ENCODE data around the gene PPP1R13L.

The PPP1R13L gene

DNA sequence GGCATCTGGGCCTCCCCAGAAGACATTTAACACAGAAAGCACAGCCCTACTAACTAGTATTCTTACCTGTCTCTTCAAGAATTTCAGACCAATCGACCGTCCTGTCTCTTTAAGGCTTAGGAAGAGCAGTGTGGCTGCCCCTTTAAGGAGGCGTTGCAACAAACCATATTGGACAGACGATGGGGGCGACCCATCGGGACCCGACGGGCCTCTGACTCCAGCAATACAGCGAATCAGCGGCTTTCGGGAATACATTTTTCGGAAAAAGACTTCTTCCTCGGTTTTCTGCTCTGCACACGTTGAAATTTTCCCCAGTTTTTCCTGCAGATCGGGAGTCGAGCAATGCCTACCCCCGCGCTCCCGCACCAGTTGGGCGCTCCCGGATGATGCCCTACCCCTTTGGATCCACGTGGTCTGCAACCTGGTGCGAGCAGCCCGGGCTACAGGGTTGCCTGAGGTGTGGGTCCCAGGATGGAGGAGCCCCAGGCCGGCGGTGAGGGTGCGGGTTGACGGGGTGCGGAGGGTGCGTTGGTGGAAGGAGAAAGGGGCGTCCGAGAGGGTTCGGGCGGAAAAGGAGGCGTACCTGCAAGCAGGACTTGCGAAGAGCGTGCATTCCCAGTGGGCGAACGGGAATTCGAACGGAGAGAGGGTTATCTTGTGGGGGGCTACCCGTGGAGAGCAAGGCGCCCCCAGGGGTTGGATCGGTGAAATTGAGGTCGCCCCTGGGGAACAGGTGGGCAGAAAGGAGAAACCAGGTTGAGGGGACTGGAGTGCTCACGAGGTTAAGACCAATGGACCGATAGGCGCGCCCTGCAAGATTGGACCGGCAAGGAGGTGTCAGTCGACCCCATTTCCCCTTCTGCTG, 1.6 kb upstream of the PPP1R13L start, which contains the start of gene POLR1G:
TSS of gene POLR1G (plus strand) at position 419 of the 865 bp plus-strand sequence. CDS start at position 472, 53 bp downstream.
- DNase-seq = peak; percentile 78

DNA sequence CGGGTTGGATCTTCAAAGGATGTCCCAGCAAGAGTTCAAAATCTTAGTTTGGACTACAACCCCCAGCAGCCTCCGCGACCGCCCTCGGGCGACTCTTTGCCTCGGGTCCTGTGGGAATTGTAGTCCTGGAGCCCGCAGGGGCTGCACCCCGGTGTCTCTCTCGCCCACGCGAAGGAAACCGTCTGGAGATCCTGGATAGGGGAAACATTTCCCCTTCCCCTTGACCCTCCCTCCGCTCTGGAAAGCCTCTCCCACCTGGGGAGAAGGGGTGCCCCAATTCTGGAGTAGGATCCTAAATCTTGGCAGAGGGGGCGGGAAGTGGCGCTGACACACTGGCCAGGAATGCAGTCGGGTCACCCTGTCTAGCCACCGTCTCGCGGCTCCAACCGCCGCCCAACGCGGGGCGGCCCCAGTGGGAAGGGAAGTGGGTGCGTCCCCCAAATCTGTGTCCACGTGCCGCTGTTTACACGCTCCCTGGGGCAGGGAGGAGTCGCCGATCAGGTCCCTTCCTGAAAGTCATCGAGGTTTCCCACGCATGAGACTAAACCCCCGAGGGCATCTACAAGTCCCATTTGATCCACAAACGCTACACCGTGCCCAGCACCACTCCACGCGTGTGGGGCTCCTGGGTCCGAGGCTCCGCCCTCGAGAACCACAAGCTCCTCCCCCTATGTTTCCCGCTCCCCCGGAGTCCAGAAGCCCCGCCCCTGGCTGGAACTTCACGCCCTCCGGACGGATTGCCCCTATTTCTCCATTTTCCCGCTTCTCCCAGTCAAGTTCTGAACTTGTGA, 761 bp upstream of the PPP1R13L start:
- DNase-seq = peak; percentile 74

DNA sequence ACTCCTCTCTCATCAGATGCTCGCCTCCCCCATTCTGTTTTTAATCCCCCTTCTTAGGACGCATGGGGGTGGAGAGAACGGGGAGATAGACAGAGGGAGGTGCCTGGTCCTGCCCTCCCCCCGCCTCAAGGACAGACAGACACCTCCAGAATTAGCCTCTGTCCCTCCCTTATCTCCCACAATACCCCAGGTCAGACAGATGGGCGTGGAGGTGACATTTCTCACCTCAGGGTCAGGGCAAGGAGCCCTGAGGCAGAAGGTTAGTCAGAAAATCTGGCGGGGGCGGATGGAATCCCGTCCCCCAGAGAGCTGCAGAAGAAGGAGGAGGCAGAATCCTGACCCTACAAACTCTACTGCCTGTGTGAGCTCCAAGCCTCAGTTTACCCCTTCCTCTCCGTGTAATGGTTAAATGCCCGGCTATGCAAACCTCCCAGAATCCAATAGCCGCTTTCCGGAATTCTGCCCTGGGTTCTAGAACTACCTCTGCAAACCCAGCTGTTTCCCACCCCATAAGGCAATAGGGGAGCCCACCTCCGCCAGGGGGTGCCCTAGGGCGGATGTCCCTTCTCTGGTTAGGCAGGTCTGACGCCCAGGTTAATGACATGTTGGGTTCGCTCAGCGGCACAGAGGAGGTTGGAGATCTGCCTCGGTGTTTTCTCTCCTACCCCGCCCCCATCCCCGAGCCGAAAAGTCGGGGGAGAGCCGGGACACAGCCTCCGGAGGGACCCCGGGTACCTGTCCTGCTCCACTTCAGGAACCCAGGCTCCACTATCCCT, 900 bp downstream of the PPP1R13L start:
- DNase-seq = no peak

DNA sequence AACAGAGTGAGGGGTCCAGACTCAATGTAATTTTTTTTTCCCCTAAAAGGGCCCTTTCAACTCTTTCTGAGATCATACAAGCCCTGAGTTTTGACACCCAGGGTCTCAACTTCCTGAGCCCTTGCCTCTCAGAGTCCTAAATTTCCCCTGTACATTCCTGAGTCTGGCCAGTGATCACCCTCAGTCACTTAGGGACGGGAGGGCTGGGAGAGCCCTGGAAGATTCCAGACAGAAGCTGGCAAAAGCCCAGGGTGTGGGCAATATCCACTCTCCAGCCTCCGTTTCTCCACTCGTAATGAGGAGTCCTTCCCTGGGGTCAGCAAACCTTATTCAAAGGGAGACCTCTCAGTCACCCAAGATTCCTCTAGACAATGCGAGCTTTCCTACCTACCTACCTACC, 1.6 kb downstream of the PPP1R13L start:
- DNase-seq = no peak

DNA sequence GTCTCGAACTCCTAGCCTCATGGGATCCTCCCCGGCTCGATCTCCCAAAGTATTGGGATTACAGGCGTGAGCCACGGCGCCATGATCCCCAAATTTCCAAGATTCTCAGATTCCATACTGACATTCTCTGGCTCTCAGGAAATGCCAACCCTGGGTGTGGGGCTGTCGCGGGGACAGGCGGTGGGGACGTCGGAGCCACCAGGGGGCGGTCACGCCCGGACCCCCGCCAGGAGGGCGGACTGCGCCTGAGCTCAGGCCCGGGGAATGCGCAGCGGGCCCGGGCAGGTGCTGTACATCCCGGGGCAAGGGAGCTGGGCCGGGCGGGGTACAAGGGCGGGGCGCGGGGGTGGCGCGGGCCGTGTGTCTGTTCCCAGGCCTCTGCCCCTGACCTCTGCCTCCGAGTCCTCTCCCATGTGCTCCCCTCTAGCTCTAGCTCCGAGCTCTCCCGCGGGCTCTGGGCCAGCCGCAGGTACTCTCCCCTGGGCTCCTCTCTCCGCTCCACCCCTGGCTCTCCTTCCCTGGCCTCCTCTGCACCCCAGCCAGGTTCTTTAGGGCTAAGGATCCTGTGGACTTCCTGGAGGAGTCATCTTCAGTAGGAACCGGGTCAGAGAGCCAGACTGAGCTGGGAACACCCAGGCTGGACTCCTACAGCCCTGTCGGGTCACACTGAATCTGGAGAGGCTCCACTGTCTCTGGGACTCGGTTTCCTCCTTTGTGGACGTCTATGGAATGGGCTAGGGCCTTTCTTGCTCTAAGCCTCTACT, 2.4 kb downstream of the PPP1R13L start:
- DNase-seq = no peak

DNA sequence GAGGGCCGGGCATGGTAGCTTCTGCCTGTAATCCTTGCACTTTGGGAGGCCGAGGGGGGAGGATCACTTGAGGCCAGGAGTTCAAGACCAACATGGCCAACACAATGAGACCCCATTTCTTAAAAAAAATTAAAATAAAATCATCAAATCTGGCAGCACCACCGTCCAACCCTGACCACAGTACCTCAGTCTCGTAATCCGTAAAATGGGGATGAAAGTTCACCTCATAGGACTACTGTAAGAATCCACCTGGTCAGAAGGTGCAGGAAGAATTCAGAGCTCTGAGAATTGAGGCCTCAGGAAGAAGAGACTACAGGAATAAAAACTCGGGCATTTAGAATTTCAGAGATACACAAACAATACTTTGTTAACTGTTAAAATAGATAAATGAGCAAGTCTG, 3.1 kb downstream of the PPP1R13L start:
- no peak for DNase-seq

DNA sequence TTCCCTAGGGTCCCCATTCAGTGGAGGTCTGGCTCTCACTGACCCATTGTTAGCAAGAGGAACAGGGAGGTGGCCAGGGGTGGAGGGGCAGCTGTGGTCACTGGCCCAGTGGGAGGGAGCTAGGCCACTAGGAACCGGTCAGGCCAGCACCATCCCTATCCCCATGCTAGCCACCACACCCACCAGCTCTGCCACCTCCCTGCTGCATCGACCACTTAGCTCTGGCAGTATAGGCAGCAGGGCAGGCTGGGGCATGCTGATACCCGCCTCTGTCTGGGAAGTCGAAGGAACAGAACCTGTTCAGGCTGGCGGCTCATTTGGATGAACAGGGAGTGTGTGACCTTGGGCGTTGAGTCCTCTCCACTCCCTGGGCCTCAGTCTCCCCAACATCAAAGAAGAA, 4.7 kb downstream of the PPP1R13L start:
- no peak for DNase-seq

DNA sequence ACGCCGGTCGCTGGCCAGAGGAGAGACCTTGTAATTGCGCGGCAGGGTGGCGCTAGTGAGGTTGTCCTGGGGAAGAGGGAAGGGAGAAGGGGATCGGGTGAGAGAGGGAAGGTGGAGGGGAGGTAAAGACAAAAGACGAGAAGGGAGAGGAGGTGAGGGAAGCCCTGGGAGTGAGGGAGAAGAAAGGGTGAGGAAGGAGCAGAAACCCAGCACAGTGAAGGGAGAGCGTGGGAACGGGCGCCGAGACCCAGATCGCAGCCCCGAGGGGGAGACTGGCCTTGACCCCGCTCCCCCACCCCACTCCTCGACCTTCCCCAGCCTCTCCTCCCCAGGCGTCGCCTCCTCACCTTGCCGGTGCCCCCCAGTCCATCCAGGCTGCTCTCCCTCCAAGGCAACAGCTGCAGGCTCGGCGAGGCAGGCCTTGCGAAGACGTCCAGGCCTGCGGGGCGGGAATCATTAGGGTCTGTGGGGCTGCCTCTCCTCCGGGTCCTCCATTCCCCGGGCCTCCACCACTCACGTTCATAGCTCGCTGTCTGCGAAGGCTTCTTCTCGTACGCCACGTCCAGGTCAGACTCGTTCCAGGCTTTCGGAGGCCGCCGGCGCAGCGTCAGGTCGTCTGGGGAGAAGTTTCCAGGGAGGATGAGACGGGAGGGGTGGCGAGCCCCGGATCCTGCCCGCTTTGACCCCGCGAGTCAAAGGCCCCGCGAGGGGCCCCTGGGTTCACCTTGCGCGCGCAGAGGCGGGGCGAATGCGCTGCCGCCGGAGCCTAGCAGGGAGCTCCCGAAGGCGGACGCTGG, 8.8 kb downstream of the PPP1R13L start:
- DNase-seq = no peak

DNA sequence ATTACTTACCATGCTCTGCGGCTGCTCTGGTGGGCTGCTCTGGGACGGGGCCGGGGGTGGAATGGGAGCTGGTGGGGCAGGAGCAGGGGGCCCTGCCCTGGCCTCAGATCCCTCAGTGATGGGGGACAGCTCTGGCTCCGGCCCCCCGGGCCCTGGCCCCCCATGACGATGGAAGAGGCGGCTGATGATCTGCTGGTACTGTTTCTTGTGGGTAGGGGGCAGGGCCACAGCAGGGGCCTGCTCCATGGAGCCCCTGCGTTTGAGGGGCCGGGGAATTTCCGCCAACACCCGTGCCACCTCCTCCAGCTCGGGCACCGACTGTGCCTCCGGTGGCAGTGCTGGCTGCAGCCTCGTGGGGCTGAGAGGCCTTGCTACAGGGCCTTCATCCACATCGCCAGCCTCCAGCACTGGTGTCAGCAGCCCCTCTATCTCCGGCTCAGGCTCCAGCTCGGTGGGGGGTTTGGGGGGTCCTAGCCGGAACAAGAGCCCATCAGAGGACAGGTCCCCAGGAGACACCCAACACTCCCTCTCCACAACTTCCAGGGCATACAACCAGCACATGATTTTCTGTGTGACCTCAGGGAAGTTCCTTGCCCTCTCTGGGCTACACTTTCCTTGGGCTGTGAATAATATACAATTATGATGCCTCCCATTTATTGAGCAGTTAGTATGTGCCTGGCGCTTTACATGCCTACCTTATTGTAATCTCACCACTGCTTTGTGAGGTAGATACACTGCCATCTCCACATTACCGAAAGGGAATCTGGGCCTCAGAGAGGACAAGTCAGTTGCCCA, 12.8 kb downstream of the PPP1R13L start:
- no peak for DNase-seq

DNA sequence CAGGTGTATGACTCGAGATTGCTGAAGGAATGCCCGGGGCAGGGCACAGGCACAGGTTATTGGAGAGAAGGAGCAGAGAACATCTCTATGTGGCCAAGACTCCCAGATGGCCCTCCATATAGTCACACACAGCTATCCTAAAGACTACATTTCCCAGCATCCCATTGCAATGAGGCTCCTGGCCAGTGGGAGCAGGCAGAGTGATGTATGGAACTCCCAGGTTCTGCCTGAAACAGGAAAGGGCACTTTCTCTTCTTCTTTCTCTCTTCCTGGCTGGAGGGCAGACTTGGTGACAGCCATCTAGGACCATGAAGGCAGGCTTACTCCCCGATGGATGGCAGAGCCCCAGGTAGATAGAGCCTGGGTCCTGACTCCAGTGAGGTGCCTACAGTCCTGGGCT, 13.5 kb downstream of the PPP1R13L start:
- no peak for DNase-seq

DNA sequence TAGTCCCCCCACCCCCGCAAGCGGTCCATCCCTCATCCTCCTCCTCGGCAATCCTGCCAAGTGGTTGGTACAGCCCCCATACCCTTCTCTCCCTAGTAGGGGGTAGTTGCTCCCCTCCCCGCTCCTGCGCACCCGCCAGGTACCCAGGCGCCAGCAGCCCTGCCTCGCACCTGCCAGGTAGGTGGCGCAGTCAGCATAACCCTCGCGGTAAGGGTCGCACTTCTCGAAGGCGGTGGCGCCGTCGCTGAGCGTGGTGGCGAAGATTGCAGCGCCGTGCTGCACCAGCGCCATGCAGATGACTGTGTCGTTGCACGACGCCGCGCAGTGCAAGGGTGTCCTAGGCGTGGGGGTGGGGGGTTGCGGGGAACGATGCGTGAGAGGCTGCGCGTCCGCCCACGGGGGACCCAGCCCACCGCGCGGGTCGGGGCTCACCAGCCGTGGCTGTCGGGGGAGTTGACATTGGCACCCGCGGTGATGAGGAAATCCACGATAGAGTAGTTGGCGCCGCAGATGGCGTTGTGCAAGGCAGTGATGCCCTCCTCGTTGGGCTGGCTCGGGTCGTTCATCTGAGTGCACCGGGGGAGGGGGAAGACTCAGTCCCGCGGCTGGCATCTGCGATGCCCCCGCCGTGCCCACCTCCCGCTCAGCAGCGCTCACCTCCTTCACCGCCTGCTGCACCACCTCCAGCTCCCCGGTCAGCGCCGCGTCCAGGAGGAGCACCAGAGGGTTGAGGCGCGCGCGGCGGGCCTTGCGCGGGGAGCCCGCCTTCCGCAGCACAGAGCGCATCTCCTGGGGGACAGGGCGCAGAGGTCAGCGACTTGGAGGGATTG, 19.3 kb downstream of the PPP1R13L start:
- no peak for DNase-seq

DNA sequence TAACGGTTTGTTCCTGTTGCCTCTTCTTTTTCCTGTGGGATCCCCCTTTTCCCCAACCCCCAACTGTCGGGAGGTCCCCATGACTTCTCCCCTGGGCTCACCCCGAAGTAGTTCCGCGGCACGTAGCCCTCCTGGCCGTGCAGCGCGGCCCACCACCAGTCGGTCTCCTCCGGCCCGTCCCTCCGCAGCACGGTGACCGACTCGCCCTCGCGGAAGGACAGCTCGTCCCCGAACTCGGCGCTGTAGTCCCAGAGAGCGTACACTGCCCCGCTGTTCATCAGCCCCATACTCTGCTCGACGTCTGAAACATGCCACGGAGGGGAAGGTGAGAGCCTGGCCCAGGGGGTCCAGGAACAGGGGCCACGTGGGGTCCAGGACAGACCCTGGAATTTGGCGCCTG, 22.4 kb downstream of the PPP1R13L start:
- no peak for DNase-seq

DNA sequence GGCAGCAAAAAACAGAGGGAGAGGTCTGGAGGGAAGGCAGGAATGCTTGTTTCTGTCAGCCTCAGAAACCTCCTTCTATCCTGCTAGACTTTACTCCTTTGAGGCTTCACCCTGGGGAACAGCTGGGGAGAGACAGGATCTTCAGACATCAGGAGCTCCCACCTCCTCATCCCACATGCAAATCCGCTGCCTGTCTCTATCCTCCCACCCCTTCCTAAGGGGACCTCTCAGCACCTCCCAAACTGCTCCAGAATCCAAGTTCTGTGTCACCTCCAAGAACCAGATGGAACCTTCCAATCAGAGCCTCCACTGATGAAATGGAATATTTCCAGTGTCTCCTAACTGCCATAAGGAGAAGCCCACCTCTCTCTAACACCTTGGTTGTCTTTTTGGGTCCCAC, 24.8 kb downstream of the PPP1R13L start:
- DNase-seq = no peak

DNA sequence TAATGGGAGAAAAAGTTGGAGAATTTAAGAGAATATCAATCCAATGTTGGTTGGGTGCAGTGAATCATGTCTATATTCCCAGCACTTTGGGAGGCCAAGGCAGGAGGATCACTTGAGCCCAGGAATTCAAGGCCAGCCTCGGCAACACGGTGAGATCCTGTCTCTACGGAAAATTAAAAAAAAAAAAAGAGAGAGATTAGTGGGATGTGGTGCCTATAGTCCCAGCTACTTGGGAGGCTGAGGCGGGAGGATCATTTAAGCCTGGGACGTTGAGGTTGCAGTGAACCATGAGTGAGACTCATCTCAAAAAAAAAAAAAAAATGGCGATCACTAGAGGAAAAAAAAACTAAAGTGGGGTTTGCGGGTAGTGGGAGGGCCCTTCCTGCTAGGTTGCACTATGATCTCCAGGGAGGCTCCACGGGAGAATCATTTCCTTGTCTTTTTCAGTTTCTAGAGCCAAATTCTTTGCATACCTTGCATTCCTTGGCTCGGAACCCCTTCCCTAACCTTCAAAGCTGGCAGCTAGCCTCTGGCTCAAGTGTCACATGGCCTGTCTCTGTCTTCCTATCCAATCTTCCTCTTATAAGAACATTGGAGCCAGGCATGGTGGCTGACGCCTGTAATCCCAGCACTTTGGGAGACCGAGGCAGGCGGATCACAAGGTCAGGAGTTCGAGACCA, 28.7 kb downstream of the PPP1R13L start:
- no peak for DNase-seq

DNA sequence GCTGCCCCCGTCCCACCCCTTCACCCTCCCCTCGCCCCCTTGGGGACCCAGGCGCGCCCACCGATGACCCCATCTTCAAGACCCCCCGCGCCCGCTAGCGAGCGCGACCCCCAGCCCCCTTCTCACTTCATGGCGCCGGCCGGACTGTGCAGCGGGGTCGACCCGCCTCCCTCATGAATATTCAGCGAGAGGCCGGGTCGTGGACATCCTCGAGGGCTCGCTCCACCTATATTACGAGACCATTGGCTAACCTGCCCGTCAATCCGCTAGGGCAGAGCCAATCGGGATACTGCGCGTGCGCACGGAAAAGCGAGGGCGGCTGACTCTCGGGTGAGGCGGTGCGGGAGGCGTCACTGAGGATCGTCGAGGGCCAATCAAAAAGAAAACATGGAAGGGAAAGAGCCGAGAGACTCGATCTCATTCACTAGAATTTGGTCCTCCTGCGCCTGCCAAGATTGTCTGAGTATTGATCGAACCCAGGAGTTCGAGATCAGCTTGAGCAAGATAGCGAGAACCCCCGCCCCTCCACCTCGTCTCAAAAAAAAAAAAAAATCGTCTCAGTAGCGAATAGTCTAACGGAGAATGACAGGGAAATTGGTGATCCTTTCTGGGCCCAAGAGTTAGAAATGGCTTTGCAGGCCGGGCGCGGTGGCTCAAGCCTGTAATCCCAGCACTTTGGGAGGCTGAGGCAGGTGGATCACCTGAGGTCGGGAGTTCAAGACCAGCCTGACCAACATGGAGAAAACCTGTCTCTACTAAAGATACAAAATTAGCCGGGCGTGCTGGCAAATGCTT, 34.3 kb downstream of the PPP1R13L start, which contains the start of gene ERCC2:
TSS of gene ERCC2 (minus strand) at position 164 of the 795 bp plus-strand sequence. CDS start at position 131, 33 bp downstream.
- DNase-seq = peak; percentile 90

DNA sequence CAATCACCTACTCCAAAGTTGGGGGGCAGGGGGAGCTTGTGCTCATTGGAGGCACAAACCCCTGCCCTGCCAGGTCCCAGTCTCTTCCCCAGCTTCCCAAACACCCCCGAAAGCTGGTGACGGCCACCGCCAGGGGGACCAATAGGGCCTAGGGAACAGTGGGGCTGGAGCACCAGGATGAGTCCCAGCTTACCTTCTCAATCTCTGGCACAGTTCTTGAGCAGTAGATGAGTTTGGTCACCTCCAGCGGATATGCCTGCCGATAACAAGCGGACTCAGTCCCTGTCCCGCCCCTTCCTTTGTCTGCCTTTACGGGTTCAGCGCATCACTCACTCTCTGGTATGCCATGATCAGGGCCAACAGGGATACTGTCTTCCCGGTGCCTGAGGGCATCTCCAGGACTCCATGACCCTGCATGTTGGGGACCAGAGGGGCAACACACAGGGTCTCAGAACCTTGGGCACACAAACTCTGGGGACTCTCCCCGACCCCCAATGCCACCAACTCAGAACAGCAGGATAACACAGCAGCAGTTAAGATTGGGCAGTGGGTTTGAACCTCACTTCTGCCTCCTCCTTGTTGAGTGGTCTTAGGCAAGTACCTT, 36.0 kb downstream of the PPP1R13L start:
- no peak for DNase-seq

DNA sequence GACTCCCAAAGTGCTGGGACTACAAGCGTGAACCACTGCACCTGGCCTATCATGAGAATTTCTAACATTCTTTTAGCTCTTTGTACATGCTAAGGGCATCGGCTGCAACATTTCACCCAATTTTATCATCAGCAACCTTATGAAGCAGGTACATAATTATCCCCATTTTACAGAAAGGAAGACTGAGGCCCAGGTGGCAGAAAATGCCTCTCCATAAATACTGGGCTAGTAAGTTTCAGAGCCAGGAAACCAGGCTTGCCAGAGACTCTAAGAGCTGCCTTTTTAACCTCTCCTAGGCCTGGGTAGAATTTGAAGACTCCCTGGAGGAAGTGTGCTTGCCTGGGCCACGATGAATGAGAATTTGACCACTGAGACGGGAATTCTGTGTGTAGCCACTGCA, 36.7 kb downstream of the PPP1R13L start:
- DNase-seq = no peak

DNA sequence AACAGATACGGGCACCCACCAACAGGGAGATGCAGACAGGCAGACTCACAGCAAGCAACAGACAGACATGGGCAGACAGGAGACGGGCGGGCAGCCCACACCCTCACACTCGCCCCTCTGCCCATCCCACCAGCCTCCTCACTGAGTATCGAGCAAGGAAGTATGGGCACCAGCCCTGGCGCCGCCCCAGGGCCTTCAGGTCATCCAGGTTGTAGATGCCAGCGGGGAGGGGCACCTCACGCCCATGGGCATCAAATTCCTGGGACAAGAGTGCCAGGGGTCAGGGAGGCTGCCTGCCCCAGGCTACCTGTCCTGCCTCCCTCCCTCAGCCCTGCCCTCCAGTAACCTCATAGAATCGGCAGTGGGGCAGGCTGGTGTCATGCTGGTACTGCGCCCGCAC, 40.2 kb downstream of the PPP1R13L start:
- DNase-seq = no peak
